ENCODE results near the gene TOMM20. TPM values are rescaled to one million over a fixed set of nuclear protein-coding genes. Genes with fewer than 3 reads are reported as not detected.

The TOMM20 gene
- total RNA-seq, 2 donors from 2014 or later: 237 to 252 TPM

- no peak overlapping the region for H3K27ac ChIP-seq (ENCODE audit: low read depth, low read length)
- DNase-seq: no peak
Observed at GRCh38 chr1:235147269-235147668, 18.6 kb upstream of the TOMM20 start.

GRCh38 chr1:235145639-235146038 lies 17.0 kb upstream of the TOMM20 start:
- peaks cover 85% of the 10 kb centered on the region for H3K36me3 Mint-ChIP-seq (ENCODE audit: low read depth)
- peaks cover 6% of the 10 kb centered on the region for H3K9me3 Mint-ChIP-seq
- no peak for TF ChIP-seq CTCF (conservative IDR thresholded peaks at IDR 0.05)
- H3K27ac ChIP-seq (ENCODE audit: low read depth, low read length): no peak overlapping the region
- H3K4me3 Mint-ChIP-seq: no peak overlapping the region
- H3K27me3 ChIP-seq (ENCODE audit: control insufficient read depth, insufficient read depth, low read length, poor library complexity, severe bottlenecking): no peaks in the 10 kb centered on the region
- H3K36me3 ChIP-seq (ENCODE audit: control insufficient read depth, insufficient read depth, low read length): peaks cover 88% of the 10 kb centered on the region
- no peaks in the 10 kb centered on the region for H3K4me1 ChIP-seq (ENCODE audit: control insufficient read depth, insufficient read depth, low read length)
- no peak overlapping the region for H3K4me3 ChIP-seq (ENCODE audit: low read length)
- H3K9me3 ChIP-seq (ENCODE audit: control insufficient read depth, low read length): peaks cover 6% of the 10 kb centered on the region
- no peaks in the 10 kb centered on the region for H3K4me1 Mint-ChIP-seq
- H3K9ac ChIP-seq (ENCODE audit: extremely low read depth, low read length, poor library complexity, severe bottlenecking): no peak overlapping the region
- DNase-seq: no peak
- H3K27me3 Mint-ChIP-seq (ENCODE audit: insufficient read depth): no peaks in the 10 kb centered on the region
- 95 to 97% methylated on average over 5 to 6 of the region's 6 CpGs for WGBS, 2 experiments (ENCODE audit: insufficient coverage in 1 of 2, insufficient read length in 1 of 2)
- H3K27ac Mint-ChIP-seq: peak overlapping the region; percentile 44

More at GRCh38 chr1:235147269-235147668, 18.6 kb upstream of the TOMM20 start:
- Mint-ChIP-seq H3K4me3 (no peak overlapping the region), H3K9me3 (no peaks in the 10 kb centered on the region), H3K4me1 (no peaks in the 10 kb centered on the region), H3K27me3 (ENCODE audit: insufficient read depth) (no peaks in the 10 kb centered on the region), H3K27ac (no peak overlapping the region), H3K36me3 (ENCODE audit: low read depth) (peaks cover 82% of the 10 kb centered on the region)
- 91 to 100% methylated on average over 2 to 4 of the region's 4 CpGs for WGBS, 2 experiments (ENCODE audit: insufficient coverage in 1 of 2, insufficient read length in 1 of 2)
- TF ChIP-seq CTCF (conservative IDR thresholded peaks at IDR 0.05): no peak
- H3K36me3 ChIP-seq (ENCODE audit: control insufficient read depth, insufficient read depth, low read length): peaks cover 92% of the 10 kb centered on the region
- H3K4me1 ChIP-seq (ENCODE audit: control insufficient read depth, insufficient read depth, low read length): no peaks in the 10 kb centered on the region
- H3K4me3 ChIP-seq (ENCODE audit: low read length): no peak overlapping the region
- no peaks in the 10 kb centered on the region for H3K27me3 ChIP-seq (ENCODE audit: control insufficient read depth, insufficient read depth, low read length, poor library complexity, severe bottlenecking)
- no peak overlapping the region for H3K9ac ChIP-seq (ENCODE audit: extremely low read depth, low read length, poor library complexity, severe bottlenecking)
- peaks cover 5% of the 10 kb centered on the region for H3K9me3 ChIP-seq (ENCODE audit: control insufficient read depth, low read length)

GRCh38 chr1:235142991-235143390 lies 14.4 kb upstream of the TOMM20 start:
- Histone ChIP-seq H3K36me3 (ENCODE audit: control insufficient read depth, insufficient read depth, low read length) (peaks cover 83% of the 10 kb centered on the region), H3K9ac (ENCODE audit: extremely low read depth, low read length, poor library complexity, severe bottlenecking) (no peak overlapping the region), H3K9me3 (ENCODE audit: control insufficient read depth, low read length) (peaks cover 6% of the 10 kb centered on the region), H3K27ac (ENCODE audit: low read depth, low read length) (no peak overlapping the region), H3K4me3 (ENCODE audit: low read length) (no peak overlapping the region), H3K27me3 (ENCODE audit: control insufficient read depth, insufficient read depth, low read length, poor library complexity, severe bottlenecking) (no peaks in the 10 kb centered on the region), H3K4me1 (ENCODE audit: control insufficient read depth, insufficient read depth, low read length) (no peaks in the 10 kb centered on the region)
- H3K27me3 Mint-ChIP-seq (ENCODE audit: insufficient read depth): no peaks in the 10 kb centered on the region
- no peak overlapping the region for H3K27ac Mint-ChIP-seq
- TF ChIP-seq CTCF (conservative IDR thresholded peaks at IDR 0.05): no peak
- peaks cover 86% of the 10 kb centered on the region for H3K36me3 Mint-ChIP-seq (ENCODE audit: low read depth)
- peaks cover 6% of the 10 kb centered on the region for H3K9me3 Mint-ChIP-seq
- DNase-seq: no peak
- no peak overlapping the region for H3K4me3 Mint-ChIP-seq
- WGBS, 2 experiments (ENCODE audit: insufficient coverage in 1 of 2, insufficient read length in 1 of 2): 100% methylated on average over 4 of the region's 4 CpGs
- H3K4me1 Mint-ChIP-seq: no peaks in the 10 kb centered on the region

All from endodermal cell (in vitro differentiated cells).